ENCODE measurements around the gene SSC5D.

DNA sequence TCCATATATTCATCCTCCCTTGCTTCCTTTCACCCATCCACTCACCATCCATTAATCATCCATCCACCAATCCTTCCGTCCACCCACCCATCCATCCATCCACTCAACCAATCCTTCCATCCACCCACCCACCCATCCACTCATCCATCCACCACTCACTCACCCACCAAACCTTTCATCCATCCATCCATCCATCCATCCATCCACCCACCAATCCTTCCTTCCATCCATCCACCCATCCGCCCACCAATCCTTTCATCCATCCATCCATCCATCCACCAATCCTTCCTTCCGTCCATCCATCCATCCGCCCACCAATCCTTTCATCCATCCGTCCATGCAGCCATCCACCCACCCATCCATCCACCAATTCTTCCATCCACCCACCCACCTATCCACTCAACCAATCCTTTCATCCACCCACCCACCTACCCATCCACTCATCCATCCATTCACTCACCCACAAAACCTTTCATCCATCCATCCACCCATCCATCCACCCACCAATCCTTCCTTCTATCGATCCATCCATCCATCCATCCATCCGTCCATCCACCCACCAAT is 54.1 kb downstream of the SSC5D start:
- TF ChIP-seq YY1 (IDR thresholded peaks at IDR 0.05; ENCODE audit: insufficient read depth, insufficient read length) (no peak), ZNF274 (IDR thresholded peaks at IDR 0.05; ENCODE audit: low read depth, low read length) (no peak), SUZ12 (IDR thresholded peaks at IDR 0.05; ENCODE audit: extremely low read depth, insufficient read depth, insufficient read length) (no peak)

Data from NT2/D1 (cell line).